Measurements from ENCODE around the gene VPS36.

DNA sequence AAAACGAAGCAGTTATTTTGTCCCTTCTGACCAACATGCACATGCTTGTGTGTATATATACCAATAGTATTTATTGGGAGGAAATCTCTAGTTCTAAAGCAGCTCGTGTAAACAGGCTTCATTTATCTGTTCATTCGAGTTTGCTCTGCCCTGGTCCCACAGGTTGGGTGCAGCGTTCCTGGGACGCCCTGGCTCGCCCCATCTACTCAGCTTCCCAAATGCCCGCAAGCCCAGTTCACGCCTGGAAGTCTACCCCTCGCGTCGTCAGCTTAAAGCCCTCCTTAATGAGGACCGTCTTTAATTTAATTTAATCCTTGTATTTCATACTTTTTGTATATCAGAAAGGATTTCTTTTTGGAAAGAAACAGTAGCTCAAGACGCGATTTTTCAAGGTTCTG lies 45.1 kb downstream of the VPS36 start:
- TF ChIP-seq GATA2 (IDR thresholded peaks at IDR 0.05; ENCODE audit: low read depth, low read length) (no peak), GATA3 (IDR thresholded peaks at IDR 0.05; ENCODE audit: low read depth, low read length) (no peak)

All from SH-SY5Y (cell line).